ENCODE results near the gene UGCG. TPM values are rescaled to one million over a fixed set of nuclear protein-coding genes. Genes with fewer than 3 reads are reported as not detected.

The UGCG gene
- total RNA-seq, 1 experiment from 2014 or later: 23.3 TPM

DNA sequence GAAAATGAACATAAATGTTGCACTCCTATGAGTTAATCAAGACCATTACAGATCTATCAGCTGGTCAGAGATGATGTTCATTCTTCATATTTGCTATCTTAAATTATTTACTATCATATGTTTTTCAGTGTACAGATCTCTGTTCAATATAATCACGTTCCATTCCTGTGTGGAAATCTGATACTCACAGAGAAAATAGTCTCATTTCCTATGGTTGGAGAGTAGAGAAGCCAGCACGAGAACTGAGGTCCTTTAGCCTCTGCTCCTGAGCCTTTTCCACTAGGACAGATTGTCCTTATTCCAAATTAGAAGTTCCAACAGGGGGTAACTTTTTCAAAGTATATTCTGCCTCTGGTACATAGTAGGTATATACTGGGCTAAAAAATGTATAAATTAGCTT, 29.2 kb downstream of the UGCG start:
- Mint-ChIP-seq H3K9me3 (no peaks in the 10 kb centered on the region), H3K27me3 (ENCODE audit: low read depth) (no peaks in the 10 kb centered on the region), H3K4me3 (no peak overlapping the region), H3K4me1 (no peaks in the 10 kb centered on the region), H3K36me3 (ENCODE audit: insufficient read depth in 1 of 3, low read depth in 3 of 3) (peaks cover 2 to 23% (median 17%) of the 10 kb centered on the region in 3 experiments; a peak in 6 of 7 replicates), H3K27ac (no peak overlapping the region)
- Histone ChIP-seq H2BK12ac (ENCODE audit: insufficient read length, low read depth, low read length) (no peak overlapping the region), H3K4me1 (ENCODE audit: insufficient read depth, low read length) (no peaks in the 10 kb centered on the region), H3K9me3 (ENCODE audit: control insufficient read depth, low read depth, low read length) (no peaks in the 10 kb centered on the region), H4K8ac (replicated peaks; ENCODE audit: insufficient read length, low read depth, low read length) (no peak overlapping the region), H3K79me2 (ENCODE audit: insufficient read depth, low read length) (no peaks in the 10 kb centered on the region), H4K5ac (ENCODE audit: insufficient read length, low read depth, low read length) (no peak overlapping the region), H2AK5ac (ENCODE audit: insufficient read length, low read length) (no peak overlapping the region), H4K20me1 (ENCODE audit: control insufficient read depth, insufficient read depth, insufficient read length) (no peaks in the 10 kb centered on the region), H2BK20ac (ENCODE audit: low read depth, low read length, poor library complexity, severe bottlenecking) (no peak overlapping the region), H3K23me2 (ENCODE audit: insufficient read length, low read depth, low read length, poor library complexity, severe bottlenecking) (no peaks in the 10 kb centered on the region), H3K27me3 (ENCODE audit: insufficient read depth, low read length) (no peaks in the 10 kb centered on the region), H3K4me2 (ENCODE audit: insufficient read depth, insufficient read length, low read length) (no peak overlapping the region), H3K4ac (ENCODE audit: low read depth, low read length) (no peak overlapping the region), H3K23ac (ENCODE audit: insufficient read length, low read depth, low read length) (no peak overlapping the region), H4K91ac (ENCODE audit: insufficient read length, low read depth, low read length) (no peak overlapping the region), H3K18ac (ENCODE audit: insufficient read length, low read depth, low read length) (no peak overlapping the region), H3K9ac (ENCODE audit: extremely low read depth, insufficient read length, low read length) (no peak overlapping the region), H3K14ac (ENCODE audit: insufficient read depth, low read length) (no peak overlapping the region), H3K79me1 (ENCODE audit: insufficient read depth, low read depth, low read length, poor library complexity, severe bottlenecking) (peaks cover under 1% of the 10 kb centered on the region), H2BK5ac (ENCODE audit: insufficient read length, low read length) (no peak overlapping the region), H2AFZ (ENCODE audit: low read length) (no peak overlapping the region), H3T11ph (ENCODE audit: low read length) (no peak overlapping the region), H3K56ac (ENCODE audit: insufficient read length, low read depth, low read length) (no peak overlapping the region), H3K27ac (ENCODE audit: insufficient read length, low read depth, low read length) (no peak overlapping the region), H2BK15ac (ENCODE audit: low read depth, low read length) (no peak overlapping the region), H2BK120ac (ENCODE audit: low read depth, low read length, poor library complexity, severe bottlenecking) (no peak overlapping the region)
- WGBS (ENCODE audit: extremely low coverage, insufficient read length, low lambda C conversion rate): no CpG with 5 or more reads among the region's 2 CpGs
- TF ChIP-seq, protein P1, sequence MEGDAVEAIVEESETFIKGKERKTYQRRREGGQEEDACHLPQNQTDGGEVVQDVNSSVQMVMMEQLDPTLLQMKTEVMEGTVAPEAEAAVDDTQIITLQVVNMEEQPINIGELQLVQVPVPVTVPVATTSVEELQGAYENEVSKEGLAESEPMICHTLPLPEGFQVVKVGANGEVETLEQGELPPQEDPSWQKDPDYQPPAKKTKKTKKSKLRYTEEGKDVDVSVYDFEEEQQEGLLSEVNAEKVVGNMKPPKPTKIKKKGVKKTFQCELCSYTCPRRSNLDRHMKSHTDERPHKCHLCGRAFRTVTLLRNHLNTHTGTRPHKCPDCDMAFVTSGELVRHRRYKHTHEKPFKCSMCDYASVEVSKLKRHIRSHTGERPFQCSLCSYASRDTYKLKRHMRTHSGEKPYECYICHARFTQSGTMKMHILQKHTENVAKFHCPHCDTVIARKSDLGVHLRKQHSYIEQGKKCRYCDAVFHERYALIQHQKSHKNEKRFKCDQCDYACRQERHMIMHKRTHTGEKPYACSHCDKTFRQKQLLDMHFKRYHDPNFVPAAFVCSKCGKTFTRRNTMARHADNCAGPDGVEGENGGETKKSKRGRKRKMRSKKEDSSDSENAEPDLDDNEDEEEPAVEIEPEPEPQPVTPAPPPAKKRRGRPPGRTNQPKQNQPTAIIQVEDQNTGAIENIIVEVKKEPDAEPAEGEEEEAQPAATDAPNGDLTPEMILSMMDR (conservative IDR thresholded peaks at IDR 0.05): no peak
- DNase-seq: no peak

All from H9 (cell line).